CD4-positive, alpha-beta T cell treated with Interferon gamma for 1 hour (primary cell): Measurements from ENCODE around the gene VKORC1L1.
"Not testable (repeated sequence)": the region's sequence is repeated elsewhere in the genome, so short reads cannot be mapped to it uniquely, and the experiment has no call there.

Source experiments
- DNase-seq: peaks from one replicate; pipeline ENCODE4 v3.0.0-alpha.2; 2020

VKORC1L1 gene

GRCh38 chr7:65872776-65873581 lies at the start of gene VKORC1L1:
TSS of gene VKORC1L1 (plus strand) at chr7:65873074. CDS start at chr7:65873372, 298 bp downstream.
- DNase-seq, result peak; percentile 96

- no peak for DNase-seq
Observed at GRCh38 chr7:65827366-65827765, 45.5 kb upstream of the VKORC1L1 start.

GRCh38 chr7:65832281-65832680 lies 40.6 kb upstream of the VKORC1L1 start:
- no peak for DNase-seq

GRCh38 chr7:65836684-65837083 lies 36.2 kb upstream of the VKORC1L1 start:
- not testable (repeated sequence) for DNase-seq

GRCh38 chr7:65837541-65837956 lies 35.3 kb upstream of the VKORC1L1 start:
- DNase-seq, result not testable (repeated sequence)

- DNase-seq, result no peak
Observed at GRCh38 chr7:65839846-65840245, 33.0 kb upstream of the VKORC1L1 start.

- DNase-seq, result no peak
Observed at GRCh38 chr7:65840446-65840845, 32.4 kb upstream of the VKORC1L1 start.

GRCh38 chr7:65843616-65844015 lies 29.3 kb upstream of the VKORC1L1 start:
- not testable (repeated sequence) for DNase-seq

- no peak for DNase-seq
Observed at GRCh38 chr7:65846008-65846570, 26.8 kb upstream of the VKORC1L1 start.

- not testable (repeated sequence) for DNase-seq
Observed at GRCh38 chr7:65853426-65853825, 19.4 kb upstream of the VKORC1L1 start.

GRCh38 chr7:65853892-65854291 lies 19.0 kb upstream of the VKORC1L1 start:
- not testable (repeated sequence) for DNase-seq

GRCh38 chr7:65857321-65857894 lies 15.5 kb upstream of the VKORC1L1 start:
- DNase-seq, result not testable (repeated sequence)

GRCh38 chr7:65858660-65859059 lies 14.2 kb upstream of the VKORC1L1 start:
- DNase-seq, result not testable (repeated sequence)

GRCh38 chr7:65866244-65866643 lies 6.6 kb upstream of the VKORC1L1 start:
- DNase-seq, result not testable (repeated sequence)

GRCh38 chr7:65867681-65868080 lies 5.2 kb upstream of the VKORC1L1 start:
- not testable (repeated sequence) for DNase-seq

- not testable (repeated sequence) for DNase-seq
Observed at GRCh38 chr7:65869312-65869711, 3.6 kb upstream of the VKORC1L1 start.

- peak; percentile 34 for DNase-seq
Observed at GRCh38 chr7:65871451-65871850, 1.4 kb upstream of the VKORC1L1 start.

GRCh38 chr7:65873582-65874193 lies 814 bp downstream of the VKORC1L1 start:
- not testable (repeated sequence) for DNase-seq

- not testable (repeated sequence) for DNase-seq
Observed at GRCh38 chr7:65875715-65876114, 2.8 kb downstream of the VKORC1L1 start.

- DNase-seq, result not testable (repeated sequence)
Observed at GRCh38 chr7:65879292-65880153, 6.6 kb downstream of the VKORC1L1 start.

GRCh38 chr7:65880242-65880641 lies 7.4 kb downstream of the VKORC1L1 start:
- DNase-seq, result not testable (repeated sequence)

- DNase-seq, result not testable (repeated sequence)
Observed at GRCh38 chr7:65884983-65885382, 12.1 kb downstream of the VKORC1L1 start.
